GM21717 (cell line): ENCODE results near the gene ZNF135.

ENCODE experiments used
- ATAC-seq: cut with Tn5 transposase; IDR thresholded peaks from one replicate; pipeline ENCODE4 v1.9.1; 2021; ENCODE audit warnings: mild to moderate bottlenecking, moderate library complexity; ENCODE audit not compliant: unreplicated experiment

The ZNF135 gene

DNA sequence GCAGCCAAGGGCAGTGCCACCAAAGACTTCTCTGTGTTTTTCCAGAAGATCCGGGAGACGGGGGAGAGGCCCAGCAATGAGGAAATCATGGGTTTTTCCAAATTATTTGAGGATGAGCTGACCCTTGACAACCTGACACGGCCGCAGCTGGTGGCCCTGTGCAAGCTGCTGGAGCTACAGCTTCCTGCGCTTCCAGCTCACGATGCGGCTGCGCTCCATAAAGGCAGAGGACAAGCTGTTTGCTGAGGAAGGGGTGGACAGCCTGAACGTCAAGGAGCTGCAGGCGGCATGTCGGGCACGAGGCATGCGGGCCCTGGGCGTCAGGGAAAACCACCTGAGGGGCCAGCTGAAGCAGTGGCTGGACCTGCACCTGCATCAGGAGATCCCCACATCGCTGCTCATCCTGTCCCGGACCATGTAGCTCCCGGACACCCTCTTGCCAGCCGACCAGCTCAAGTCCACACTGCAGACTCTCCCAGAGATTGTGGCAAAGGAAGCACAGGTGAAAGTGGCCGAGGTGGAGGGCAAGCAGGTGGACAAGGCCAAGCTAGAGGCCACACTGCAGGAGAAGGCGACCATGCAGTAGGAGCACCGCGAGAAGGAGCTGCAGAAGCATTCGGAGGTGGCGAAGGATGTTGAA is 13.6 kb upstream of the ZNF135 start:
- ATAC-seq: no peak

DNA sequence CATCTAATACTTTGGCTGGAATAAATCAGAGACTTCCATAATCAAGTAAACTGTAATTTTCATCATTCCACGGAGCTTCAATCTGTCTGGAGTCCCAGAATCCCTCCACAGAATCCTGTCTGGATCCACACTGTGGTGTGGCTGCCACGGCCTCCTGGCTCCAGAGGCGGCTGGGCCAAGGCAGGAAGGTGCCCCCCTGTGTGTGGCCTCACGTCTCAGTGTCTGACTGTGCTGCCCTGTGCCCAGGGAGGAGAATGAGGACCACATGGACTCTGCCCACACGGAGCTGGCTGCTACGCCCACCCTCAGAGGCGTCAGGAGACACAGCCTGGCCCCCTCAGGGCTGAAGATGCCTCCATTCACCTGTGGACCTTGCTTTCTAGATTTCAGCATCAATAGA is 12.2 kb upstream of the ZNF135 start:
- ATAC-seq: no peak

DNA sequence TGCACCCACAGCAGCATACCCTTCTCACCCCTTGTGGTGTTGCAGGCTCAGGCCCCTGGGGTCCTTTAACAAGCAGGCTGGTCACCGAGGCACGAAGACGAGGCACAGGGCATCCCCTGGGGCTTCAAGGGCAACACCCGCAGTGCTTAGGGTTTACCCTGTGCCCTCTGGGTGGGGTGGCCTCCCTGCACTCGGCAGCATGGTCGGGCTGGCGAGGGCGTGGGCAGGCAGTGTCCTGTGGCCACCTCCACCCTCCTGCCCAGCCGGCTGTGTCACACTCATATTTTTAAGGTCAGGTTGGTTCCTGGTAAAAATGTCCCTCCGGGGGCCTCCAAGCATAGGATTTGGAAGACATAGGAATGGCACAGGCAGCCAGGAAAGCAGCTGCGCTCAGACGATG is 11.4 kb upstream of the ZNF135 start:
- ATAC-seq: no peak

DNA sequence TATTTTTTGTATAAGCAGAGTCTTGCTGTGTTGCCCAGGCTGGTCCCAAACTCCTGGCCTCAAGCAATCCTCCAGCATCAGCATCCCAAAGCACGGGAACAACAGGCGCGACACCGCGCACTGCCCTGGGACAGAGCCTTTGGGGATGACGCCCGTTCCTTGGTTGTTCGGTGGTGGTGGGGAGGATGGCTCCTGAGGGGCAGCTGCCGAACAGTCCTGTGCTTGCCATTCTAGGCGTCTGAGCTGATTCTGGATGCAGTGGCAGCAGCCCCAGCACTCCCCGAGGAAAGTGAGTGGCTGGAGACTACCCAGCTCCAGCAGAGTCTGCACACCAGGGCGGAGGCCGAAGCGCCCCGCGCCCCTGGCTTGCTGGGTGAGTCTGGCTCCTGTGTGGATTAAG is 6.8 kb upstream of the ZNF135 start:
- ATAC-seq: no peak

DNA sequence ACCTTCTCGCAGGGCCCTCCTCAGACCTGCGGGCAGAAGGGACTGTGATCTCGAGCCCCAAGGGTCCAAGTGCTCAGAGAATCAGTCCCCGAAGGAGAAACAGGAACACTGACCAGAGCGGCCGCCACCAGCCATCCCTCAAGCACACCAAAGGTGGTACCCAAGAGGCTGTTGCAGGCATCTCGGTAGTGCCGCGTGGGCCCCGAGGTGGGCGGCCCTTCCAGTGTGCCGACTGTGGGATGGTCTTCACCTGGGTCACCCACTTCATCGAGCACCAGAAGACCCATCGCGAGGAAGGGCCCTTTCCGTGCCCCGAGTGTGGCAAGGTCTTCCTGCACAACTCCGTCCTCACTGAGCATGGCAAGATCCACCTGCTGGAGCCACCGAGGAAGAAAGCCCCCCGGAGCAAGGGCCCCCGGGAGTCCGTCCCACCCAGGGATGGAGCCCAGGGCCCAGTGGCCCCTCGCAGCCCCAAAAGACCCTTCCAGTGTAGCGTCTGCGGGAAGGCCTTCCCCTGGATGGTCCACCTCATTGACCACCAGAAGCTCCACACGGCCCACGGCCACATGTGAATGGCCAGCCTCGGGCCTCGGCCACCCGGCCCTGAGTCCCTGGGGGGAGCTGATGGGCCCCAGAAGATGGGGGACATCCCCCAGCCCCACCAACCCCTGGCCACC is 5.5 kb upstream of the ZNF135 start:
- no peak for ATAC-seq

DNA sequence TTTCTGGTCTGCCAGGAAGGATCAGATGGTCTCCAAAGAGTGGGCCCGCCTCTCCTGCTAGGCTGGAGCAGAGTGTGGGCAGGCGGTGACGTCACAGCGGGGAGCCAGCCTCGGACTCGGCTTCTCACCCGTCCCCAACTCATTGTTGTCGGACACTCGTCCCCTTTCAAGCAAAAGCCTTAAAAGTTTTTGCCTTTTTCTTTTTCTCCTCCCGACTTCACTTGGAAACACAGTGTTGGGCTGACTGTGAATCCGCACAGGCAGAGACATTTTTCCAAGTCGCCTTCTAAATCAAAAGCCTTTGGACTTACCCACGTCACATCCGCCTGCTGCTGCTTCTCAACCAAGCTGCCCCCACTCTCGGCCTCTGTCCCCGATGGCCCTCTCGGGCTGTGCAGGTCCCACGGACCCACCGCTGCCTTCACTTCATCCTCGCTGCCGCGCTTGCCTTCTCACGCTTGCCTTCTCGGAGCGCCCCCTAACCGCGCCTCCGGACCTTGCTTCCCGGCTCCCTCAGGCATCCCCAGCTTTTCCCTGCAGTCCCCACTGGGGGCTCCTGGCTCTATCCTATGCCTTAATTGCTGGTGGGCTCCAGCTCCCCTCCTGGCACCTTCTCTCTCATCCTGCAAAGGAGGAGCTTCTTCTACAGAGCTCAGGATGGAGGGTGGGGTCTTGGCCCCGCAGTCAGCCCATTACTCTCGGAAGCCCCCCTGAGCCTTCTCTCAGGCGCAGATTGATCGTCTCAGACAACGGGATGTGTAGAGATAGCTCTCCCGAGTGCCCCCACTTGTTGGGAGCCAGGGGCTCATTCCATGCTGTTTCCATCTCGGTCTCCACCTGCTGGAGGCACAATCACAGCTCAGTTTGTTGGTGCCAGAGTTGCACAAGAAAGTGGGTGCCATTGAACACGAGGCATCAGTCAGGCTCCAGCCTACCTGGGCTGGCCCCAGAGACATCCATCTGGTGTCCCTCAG is 3.9 kb upstream of the ZNF135 start:
- ATAC-seq: no peak

DNA sequence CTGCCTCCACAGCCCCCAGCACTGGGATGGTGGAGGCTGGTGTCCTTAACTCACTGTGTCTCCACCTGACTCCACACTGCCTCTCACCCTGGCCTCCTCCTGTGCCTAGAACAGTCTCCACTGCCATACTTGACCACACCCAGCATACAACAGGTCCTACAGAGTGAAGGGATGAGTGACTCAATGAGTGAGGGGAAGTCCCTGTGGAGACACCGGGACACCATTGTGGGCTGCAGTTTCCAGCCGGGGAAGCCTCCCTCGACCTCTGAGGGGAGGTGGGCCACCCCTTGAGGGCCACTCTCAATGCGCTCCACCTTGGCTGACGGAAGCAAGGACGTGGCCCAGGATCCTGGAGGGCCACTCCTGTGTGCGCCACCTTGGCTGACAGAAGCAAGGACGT is 2.8 kb upstream of the ZNF135 start:
- ATAC-seq: no peak

DNA sequence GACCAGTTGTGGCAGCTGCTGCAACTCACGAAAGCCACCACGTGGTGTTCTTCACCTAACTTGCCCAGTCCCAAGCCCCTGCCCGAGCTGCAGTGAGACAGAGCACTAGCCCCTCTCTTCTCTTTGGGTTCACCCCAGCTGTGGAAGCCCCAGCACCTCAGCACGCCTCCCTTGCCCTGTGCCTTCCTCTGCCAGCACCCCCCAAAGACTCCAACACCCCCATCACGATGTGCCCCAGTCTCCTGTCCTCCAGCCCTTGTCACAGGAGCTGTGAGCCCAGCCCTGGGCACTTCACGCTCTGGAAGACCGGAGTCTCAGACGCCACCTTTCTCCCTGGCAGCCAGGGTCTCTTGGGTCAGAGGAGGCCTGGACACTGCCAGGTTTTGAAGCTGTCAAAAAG is 2.2 kb upstream of the ZNF135 start:
- no peak for ATAC-seq

DNA sequence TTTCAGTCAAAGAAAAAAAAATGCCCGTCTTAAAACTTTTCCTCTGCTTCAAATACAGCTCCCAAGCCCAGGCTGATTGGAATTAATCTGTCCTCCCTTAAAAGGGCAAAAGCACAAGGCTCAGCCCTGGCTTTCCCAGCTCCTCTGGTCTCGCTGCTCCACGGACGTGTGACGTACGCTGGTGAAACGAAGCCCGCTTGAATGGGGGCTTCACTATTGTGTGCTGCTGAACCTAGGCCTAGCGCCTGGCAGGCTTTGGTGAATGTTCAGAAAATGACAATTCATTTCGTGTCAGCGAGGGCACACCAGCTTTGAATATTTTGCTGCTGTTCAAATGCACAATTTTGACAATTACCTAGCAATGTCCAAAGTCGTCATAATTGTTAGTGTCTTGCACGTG is 615 bp upstream of the ZNF135 start:
- ATAC-seq: no peak

DNA sequence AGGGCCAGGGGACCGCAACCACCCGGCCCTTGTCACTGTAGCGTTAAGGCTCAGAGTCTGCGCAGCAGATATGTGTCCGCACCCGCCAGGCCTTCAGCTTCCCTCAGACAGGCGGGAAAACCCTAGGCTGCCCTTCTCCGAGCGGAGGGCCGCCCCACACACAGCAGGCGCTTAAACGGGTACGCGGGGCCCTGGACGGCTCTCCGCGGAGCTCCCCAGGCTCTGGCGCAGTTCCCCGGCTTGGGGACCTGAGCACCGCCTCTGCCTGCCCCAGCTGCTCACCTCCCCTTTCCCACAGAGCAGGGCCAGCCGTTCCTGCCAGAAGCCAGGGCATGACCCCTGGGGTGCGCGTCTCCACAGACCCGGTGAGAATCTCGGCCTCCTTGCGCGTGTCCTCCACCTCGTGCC is 593 bp downstream of the ZNF135 start:
- ATAC-seq: no peak

DNA sequence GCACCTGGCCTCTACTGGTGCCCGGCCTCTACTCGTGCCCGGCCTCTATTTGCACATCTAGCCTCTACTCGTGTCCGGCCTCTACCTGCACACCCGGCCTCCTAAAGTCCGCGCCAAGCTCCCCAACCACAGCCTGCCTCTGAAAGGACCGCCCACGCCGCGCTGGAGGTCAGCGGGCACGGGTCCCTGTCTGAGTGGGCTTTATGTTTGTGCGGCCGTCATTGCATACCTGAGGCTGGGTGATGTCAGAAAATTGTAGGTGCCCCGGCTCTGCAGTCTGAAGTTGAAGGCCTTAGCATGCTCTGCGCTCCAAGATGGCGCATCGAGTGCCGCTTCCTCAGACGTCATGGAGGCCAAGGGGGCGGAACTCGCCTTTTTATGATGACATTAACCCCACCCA is 1.1 kb downstream of the ZNF135 start:
- ATAC-seq: no peak

DNA sequence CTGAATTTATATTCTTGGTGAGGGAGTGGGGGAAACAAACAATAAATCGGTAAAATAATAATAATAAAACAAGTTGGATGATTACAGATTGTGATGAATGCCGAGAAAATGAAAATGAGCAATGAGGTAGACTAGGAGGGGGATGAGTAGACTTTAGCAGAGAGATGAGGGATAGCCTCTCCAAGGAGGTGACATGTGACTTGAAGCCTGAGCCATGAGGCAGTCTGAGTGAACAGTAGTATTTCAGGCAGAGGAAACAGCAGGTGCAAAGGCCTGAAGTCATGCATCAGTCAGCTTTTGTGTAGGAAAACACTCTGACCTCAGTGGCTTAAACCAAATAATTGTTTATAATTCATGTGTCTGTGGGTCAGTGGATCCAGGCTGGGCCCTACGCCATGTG is 4.6 kb downstream of the ZNF135 start:
- no peak for ATAC-seq

DNA sequence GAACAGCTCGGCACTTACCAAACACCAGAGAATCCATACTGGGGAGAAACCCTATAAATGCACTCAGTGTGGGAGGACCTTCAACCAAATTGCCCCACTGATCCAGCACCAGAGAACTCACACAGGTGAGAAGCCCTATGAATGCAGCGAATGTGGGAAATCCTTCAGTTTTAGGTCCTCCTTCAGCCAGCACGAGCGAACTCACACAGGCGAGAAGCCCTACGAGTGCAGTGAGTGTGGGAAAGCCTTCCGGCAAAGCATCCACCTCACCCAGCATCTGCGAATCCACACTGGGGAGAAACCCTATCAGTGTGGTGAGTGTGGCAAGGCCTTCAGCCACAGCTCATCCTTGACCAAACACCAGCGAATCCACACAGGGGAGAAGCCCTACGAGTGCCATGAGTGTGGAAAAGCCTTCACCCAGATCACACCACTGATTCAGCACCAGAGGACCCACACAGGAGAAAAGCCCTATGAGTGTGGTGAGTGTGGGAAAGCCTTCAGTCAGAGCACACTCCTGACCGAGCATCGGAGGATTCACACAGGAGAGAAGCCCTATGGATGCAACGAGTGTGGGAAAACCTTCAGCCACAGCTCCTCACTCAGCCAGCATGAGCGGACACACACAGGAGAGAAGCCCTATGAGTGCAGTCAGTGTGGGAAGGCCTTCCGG is 8.3 kb downstream of the ZNF135 start:
- ATAC-seq: no peak

DNA sequence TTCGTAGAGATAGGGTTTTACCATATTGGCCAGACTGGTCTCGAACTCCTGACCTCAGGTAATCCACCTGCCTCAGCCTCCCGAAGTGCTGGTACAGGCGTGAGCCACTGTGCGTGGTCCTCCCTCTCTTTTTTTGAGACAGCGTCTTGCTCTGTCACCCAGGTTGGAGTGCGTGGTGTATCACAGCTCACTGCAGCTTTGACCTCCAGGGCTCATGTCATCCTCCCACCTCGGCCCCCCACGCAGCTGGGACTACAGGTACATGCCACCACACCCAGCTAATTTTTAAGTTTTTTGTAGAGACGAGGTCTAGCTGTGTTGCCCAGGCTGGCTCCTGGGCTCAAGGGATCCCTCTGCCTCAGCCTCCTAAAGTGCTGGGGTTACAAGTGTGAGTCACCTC is 20.7 kb downstream of the ZNF135 start:
- no peak for ATAC-seq

DNA sequence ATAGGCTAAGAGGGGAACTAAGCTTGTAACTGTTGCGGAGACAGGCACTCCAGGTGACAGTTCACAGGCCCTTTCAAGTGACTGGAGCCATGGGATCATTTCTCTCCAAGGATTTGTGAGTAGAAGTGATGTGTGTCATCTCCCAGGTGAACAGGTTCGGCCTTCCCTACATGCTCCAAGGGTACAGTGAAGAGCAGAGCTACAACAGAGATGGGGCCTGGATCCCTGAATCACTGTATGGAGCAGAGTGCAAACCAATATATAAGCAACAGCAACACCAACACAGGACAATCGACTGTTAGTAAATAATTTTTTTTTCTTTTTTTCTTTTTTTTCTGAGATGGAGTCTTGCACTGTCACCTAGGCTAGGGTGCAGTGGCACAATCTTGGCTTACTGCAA is 23.9 kb downstream of the ZNF135 start:
- ATAC-seq: no peak

DNA sequence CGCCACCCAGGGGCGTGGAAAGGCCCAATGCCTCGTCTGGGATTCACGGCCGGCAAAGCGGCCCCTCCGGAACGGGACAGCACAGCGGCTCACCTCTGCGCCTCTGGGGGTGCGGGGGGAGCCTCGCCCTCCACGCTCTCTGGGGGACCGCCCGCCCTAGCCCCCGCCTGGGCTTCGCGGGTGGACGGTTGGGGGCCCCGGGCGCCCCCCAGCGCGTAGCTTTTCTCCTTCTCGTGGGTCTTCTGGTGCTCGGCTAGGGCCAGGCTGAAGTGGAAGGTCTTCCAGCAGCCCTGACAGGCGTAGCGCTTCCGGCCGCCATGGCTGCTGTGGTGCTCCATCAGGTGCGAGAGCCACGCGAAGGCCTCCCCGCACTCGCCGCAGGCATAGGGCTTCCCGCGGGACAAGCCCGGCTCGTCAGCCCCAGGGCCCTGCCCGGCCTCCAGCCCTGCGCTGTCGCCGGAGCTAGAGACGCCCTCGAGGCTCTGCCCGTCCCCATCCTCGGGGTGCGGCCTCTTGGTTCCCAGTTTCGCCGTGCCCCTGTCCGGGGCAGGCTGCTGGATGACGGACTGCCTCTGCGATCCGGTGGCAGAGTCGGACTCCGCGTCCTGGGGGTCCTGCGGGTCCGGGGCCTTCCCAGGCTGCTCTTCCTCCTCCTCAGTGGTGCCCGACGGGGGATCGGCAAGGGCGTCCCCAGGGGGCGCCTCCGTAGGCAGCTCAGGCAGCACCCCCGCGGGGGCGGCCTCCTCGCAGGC is 25.7 kb downstream of the ZNF135 start:
- ATAC-seq: no peak

DNA sequence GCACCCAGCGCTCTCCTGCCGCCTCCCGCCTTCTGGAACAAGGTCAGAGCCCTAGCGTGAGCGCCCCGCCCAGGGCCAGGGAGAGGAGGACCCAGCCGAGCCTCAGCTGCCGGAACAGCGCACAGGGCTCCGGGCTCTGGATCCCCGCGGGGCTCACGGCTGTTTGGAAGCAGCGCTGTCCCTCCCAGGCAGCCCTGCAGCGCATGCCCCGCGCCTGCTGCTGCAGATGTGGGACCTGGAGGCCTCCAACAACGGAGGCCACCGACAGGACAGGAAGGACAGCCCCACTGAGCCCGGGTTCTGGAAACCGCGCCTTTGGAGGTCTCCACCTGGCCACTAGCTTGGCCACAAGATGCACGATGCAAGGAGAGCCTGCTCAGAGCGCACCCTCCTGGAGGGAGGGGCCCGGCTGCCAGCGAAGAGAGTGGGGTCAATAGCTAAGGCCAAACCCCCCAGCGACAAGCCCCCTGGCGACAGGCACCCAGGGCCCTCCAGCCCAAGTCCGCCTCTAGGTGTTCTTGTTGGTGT is 26.3 kb downstream of the ZNF135 start:
- ATAC-seq: no peak

DNA sequence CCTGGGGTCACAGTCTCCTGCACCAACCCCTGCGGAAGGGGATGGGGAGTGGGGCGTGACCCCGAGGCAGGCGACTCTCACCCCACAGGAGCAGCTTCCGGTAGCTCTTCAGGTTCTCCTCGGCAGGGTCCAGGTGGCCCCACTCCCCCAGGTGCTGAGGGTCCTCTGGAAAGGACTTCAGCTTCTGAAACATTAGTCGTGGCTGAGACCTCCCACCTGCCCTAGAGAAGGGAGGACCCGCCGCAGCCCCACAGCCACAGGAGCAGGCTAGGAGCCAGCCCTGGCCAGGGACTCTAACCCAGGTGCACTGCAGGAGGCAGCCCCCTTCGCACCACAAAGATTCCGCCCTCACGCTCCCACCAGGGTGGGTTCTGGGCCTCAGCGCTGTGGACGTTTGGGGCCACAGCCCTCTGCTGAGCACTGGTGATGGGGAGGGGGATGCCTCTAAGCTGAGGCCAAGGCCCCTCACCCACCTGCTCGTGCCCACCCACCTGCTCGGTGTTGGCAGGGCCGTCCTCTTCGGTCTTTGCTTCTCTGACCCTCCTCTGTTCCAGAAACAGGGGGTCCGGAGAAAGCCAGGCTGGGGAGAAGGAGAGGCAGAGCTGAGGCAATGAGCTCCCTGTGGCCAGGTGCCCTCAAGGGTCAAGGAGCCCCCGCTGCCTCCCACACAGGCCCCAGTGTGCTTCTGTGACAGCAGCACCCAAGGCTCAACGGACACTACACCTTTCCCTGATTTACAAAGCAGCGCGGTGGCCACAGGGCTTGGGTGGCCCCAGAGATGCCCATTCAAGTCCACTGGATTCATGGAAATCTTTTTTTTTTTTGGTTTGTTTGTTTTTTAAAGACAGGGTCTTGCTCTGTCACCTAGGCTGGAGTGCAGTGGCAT is 28.0 kb downstream of the ZNF135 start:
- ATAC-seq: no peak

DNA sequence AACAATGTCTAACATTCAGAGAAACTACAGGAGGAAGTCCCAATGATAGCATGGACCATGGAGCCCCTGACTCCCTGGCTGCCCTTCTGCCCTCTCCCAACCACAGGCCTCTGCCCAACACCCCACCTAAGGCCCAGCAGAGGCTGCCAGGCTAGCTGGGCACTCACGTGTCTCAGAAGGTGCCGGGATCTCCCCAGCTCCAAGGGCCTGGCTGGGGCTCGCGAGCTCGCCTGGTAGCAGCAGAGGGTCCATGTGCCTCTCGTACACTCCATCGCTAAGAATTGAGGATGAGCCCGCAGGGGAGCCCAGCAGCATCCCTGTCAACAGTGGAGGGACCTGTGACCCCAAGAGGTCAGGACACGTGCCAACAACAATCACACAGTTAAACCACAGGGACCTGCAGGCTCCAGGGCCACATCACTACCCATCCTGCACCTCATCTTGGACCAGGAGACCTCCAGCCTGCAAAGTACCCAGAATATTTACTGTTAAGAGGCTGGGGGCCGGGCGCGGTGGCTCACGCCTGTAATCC is 29.5 kb downstream of the ZNF135 start:
- ATAC-seq: no peak
